GM12878 (cell line): ENCODE measurements around the gene CCDC18. TPM values are rescaled to one million over a fixed set of nuclear protein-coding genes. Genes with fewer than 3 reads are reported as not detected.

ENCODE experiments used
- ATAC-seq: fragments of 200-7000 bp; cut with Tn5 transposase; 3 replicates; pipeline ENCODE4 v1.9.1; 2020; ENCODE audit warnings: mild to moderate bottlenecking, moderate library complexity
- BruUV-seq: library from RNA; stranded (reverse); fragments of 400-500 nt; replicated peaks from 2 replicates; lab custom pipeline; 2021; lab: Mats Ljungman, UMichigan
- CTCF ChIA-PET: fragments of 300-600 bp; sonication (Branson Sonifier 250); formaldehyde crosslinking; extraction: SDS; loops from one replicate; lab custom pipeline; 2021; ENCODE audit warnings: inconsistent platforms; lab: Yijun Ruan, JAX
- POLR2A ChIA-PET: fragments of 350-600 bp; formaldehyde crosslinking; extraction: SDS; loops from one replicate; lab custom pipeline; 2021; ENCODE audit warnings: inconsistent platforms; lab: Charles Lee
- RAD21 ChIA-PET: fragments of 300-600 bp; sonication (Branson Sonifier 250); formaldehyde crosslinking; loops from one replicate; lab custom pipeline; 2023; ENCODE audit warnings: antibody characterized with exemption; ENCODE audit not compliant: unreplicated experiment; lab: Charles Lee
- SMC1A ChIA-PET: fragments of 300-600 bp; sonication (Branson Sonifier 250); formaldehyde crosslinking; loops from one replicate; lab custom pipeline; 2023; ENCODE audit not compliant: unreplicated experiment, uncharacterized antibody; lab: Charles Lee
- DNase-seq: peaks from one replicate; pipeline ENCODE4 v3.0.0-alpha.2; 2011; ENCODE audit warnings: low read depth, low spot score
- FAIRE-seq: peaks from 3 replicates; lab custom pipeline; 2011; peaks lifted over from hg19 to GRCh38; lab: Jason Lieb, UNC
- H2AFZ ChIP-seq: 2 replicates; pipeline ENCODE4 v1.6.0; 2011; ENCODE audit warnings: low read depth, low read length, control low read depth; ENCODE audit not compliant: control insufficient read depth
- H3K27ac ChIP-seq: 2 replicates; pipeline ENCODE4 v1.5.1; 2011; ENCODE audit warnings: control low read depth; ENCODE audit not compliant: control insufficient read depth, insufficient read depth
- H3K27me3 ChIP-seq, 2 experiments: replicated peaks in 1 of 2; 2 replicates each; pipeline versions ENCODE4 v1.6.0 to v1.6.1; 2011; ENCODE audit warnings: low read length in 1 of 2; ENCODE audit not compliant: control insufficient read depth in 2 of 2, insufficient read depth in 2 of 2
- H3K36me3 ChIP-seq, 2 experiments: 2 replicates each; pipeline ENCODE4 v1.5.1; 2011; ENCODE audit warnings: low read length in 1 of 2; ENCODE audit not compliant: control insufficient read depth in 2 of 2, insufficient read depth in 2 of 2
- H3K4me1 ChIP-seq: 2 replicates; pipeline ENCODE4 v1.6.1; 2011; ENCODE audit warnings: mild to moderate bottlenecking, low read length, moderate library complexity, mixed read lengths; ENCODE audit not compliant: control insufficient read depth, insufficient read depth
- H3K4me2 ChIP-seq: 2 replicates; pipeline ENCODE4 v1.6.0; 2011; ENCODE audit warnings: control low read depth; ENCODE audit not compliant: control insufficient read depth, insufficient read depth
- H3K4me3 ChIP-seq: fragments of 200-600 bp; sonication (generic); 2 replicates; pipeline ENCODE4 v1.5.1; 2016
- H3K79me2 ChIP-seq: 2 replicates; pipeline ENCODE4 v1.6.0; 2011; ENCODE audit warnings: low read length; ENCODE audit not compliant: control insufficient read depth, insufficient read depth
- H3K9ac ChIP-seq: 2 replicates; pipeline ENCODE4 v1.8.0; 2011; ENCODE audit warnings: low read length, control low read depth, mixed read lengths; ENCODE audit not compliant: control insufficient read depth, insufficient read depth
- H3K9me3 ChIP-seq: replicated peaks from 3 replicates; pipeline ENCODE4 v1.5.1; 2011; ENCODE audit warnings: mild to moderate bottlenecking, low read length; ENCODE audit not compliant: control insufficient read depth, insufficient read depth
- H4K20me1 ChIP-seq: 2 replicates; pipeline ENCODE4 v1.6.0; 2011; ENCODE audit not compliant: control insufficient read depth, insufficient read depth
- ATF7 ChIP-seq: fragments of 450-650 bp; IDR thresholded peaks from 2 replicates; pipeline ENCODE4 v1.6.1; 2016; ENCODE audit warnings: low read depth, mild to moderate bottlenecking
- CBFB ChIP-seq: IDR thresholded peaks from 2 replicates; pipeline ENCODE4 v1.6.1; 2016; ENCODE audit warnings: antibody characterized with exemption, low read depth
- FOS ChIP-seq: IDR thresholded peaks from 3 replicates; pipeline ENCODE4 v1.6.1; 2011; ENCODE audit warnings: borderline replicate concordance; ENCODE audit not compliant: insufficient read length; ENCODE audit errors: extremely low read depth
- FOXK2 ChIP-seq: fragments of 450-650 bp; IDR thresholded peaks from 2 replicates; pipeline ENCODE4 v1.6.1; 2017; ENCODE audit warnings: mild to moderate bottlenecking, moderate library complexity
- KLF5 ChIP-seq: fragments of 450-650 bp; IDR thresholded peaks from 2 replicates; pipeline ENCODE4 v1.6.1; 2014; ENCODE audit warnings: mild to moderate bottlenecking; ENCODE audit not compliant: partially characterized antibody
- NRF1 ChIP-seq: conservative IDR thresholded peaks from 2 replicates; pipeline ENCODE4 v1.6.1; 2011; ENCODE audit warnings: mild to moderate bottlenecking, low read depth, low read length, improper control_type of control experiment
- SP1 ChIP-seq: IDR thresholded peaks from one replicate; pipeline ENCODE4 v1.6.1; 2011; ENCODE audit warnings: low read depth, low read length
- STAT1 ChIP-seq: fragments of 450-650 bp; conservative IDR thresholded peaks from 2 replicates; pipeline ENCODE4 v1.6.1; 2014; ENCODE audit warnings: antibody characterized with exemption, mild to moderate bottlenecking
- WGBS: methylation state at CpG from one replicate; pipeline ENCODE4 v1.1.6; 2016; ENCODE audit warnings: low lambda C conversion rate; ENCODE audit not compliant: insufficient replicate concordance, insufficient coverage; ENCODE audit errors: missing lambda C conversion rate; 5-methylcytosine and 5-hydroxymethylcytosine counted together
- in situ Hi-C: fragments of 300-500 bp; cut with MboI; formaldehyde crosslinking; loops from 9 replicates; pipeline ENCODE4 v1.14.3; 2018; ENCODE audit warnings: mixed read lengths
- intact Hi-C: fragments of 100-400 bp; cut with micrococcal nuclease; formaldehyde crosslinking; loops from one replicate; pipeline ENCODE4 v1.14.2; 2022; ENCODE audit not compliant: unreplicated experiment
- polyA plus RNA-seq, 11 experiments: library from polyadenylated mRNA; depleted of rRNA in 4 of 11; unstranded in 6 of 11; stranded (reverse) in 5 of 11; fragments of >200 nt; fragmentation: Nextera tagmentation in 4 of 11; fragmentation: Illumina TruSeq in 1 of 11; extraction: Ambion mirVana in 4 of 11; extraction: Trizol in 1 of 11; gene quantifications; 1 replicate in 1 of 11; 2 replicates in 10 of 11; pipeline versions ENCODE4 v1.2.1 to v1.2.3, GENCODE V29; 2011 to 2016; ENCODE audit warnings: inconsistent platforms in 2 of 11, missing spikeins in 2 of 11, low read depth in 1 of 11
- total RNA-seq, 4 experiments: library from RNA; depleted of rRNA in 3 of 4; stranded (reverse); fragments of >200 nt in 3 of 4; fragmentation: Illumina TruSeq in 1 of 4; extraction: Trizol in 1 of 4; gene quantifications; 2 replicates each; pipeline versions ENCODE4 v1.2.1 to v1.2.3, GENCODE V29; 2013 to 2021
- TF ChIP-seq, protein P1 (sequence below): fragments of 450-650 bp; IDR thresholded peaks from 2 replicates; pipeline ENCODE4 v1.6.1; 2018; ENCODE audit warnings: borderline replicate concordance, mild to moderate bottlenecking; ENCODE audit not compliant: partially characterized antibody
- TF ChIP-seq, protein P2 (sequence below): fragments of 150-350 bp; IDR thresholded peaks from 2 replicates; pipeline ENCODE4 v1.6.1; 2014; ENCODE audit warnings: mild to moderate bottlenecking, low read depth, low read length
- TF ChIP-seq, protein P3 (sequence below): fragments of 450-650 bp; conservative IDR thresholded peaks from 2 replicates; pipeline ENCODE4 v1.6.1; 2017; ENCODE audit warnings: mild to moderate bottlenecking, moderate library complexity
- TF ChIP-seq, protein P4 (sequence below): IDR thresholded peaks from 2 replicates; pipeline ENCODE4 v1.6.1; 2012; ENCODE audit warnings: low read depth, low read length, improper control_type of control experiment
- TF ChIP-seq, protein P5 (sequence below): IDR thresholded peaks from 2 replicates; pipeline ENCODE4 v1.6.1; 2011; ENCODE audit warnings: borderline replicate concordance, low read depth, mild to moderate bottlenecking, moderate library complexity, low read length; ENCODE audit not compliant: insufficient read depth, poor library complexity, severe bottlenecking

The CCDC18 gene
- total and polyA plus RNA-seq, 10 of the 15 experiments (the other 5 are each of a cell fraction or from before 2014, with no cell fraction given): 15.6 to 34.9 (median 19.5) TPM

DNA sequence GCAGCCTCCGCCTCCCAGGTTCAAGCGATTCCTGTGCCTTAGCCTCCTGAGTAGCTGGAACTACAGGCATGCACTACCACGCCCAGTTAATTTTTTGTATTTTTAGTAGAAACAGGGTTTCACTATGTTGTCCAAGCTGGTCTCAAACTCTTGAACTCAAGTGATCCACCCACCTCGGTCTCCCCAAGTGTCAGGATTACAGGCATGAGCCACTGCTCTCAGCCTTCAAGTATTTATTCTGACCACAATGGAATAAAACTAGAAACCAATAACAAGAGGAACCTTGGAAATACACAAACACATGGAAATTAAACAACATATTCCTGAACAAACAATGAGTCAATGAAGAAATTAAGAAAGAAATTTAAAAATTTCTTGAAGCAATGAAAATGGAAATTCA is 132.5 kb downstream of the CCDC18 start (continued):
- TF ChIP-seq FOXK2: no peak
- no peak for TF ChIP-seq KLF5
- TF ChIP-seq SP1: no peak
- TF ChIP-seq CBFB: no peak

DNA sequence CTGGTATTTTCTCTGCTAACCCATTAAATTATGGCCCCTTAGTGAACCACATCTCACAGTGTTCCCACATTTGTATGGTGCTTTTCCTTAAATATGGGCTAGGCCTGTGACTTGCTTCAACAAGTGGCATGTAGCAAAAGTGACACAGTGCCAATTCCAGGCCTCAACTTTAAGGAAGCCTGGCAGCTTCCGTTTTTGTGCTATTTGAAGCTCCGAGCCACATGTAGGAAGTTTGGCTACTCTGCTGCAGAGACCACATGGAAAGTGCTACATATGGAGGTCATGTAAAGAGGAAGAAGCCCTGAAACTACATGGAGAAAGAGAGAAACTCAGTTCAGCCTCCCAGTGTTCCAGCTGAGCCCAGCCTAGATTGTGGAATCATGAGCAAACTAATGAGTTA is 136.7 kb downstream of the CCDC18 start:
- Histone ChIP-seq H3K9ac (no peak overlapping the region), H3K27me3 (no peaks in the 10 kb centered on the region), H3K4me2 (no peak overlapping the region), H2AFZ (no peak overlapping the region), H3K9me3 (no peaks in the 10 kb centered on the region), H3K79me2 (no peaks in the 10 kb centered on the region), H4K20me1 (no peaks in the 10 kb centered on the region), H3K4me3 (no peak overlapping the region), H3K36me3 (no peaks in the 10 kb centered on the region), H3K27ac (no peak overlapping the region), H3K4me1 (no peaks in the 10 kb centered on the region)
- ChIA-PET POLR2A (no interaction called here), SMC1A (interaction anchor here (1.0 kb wide), 1 partner anchor 28 kb away, joined by 3 read pairs; the partner anchor contains the start of gene DR1), RAD21 (interaction anchor here (1.2 kb wide), 1 partner anchor 13 kb away, joined by 4 read pairs; no protein-coding TSS in a partner anchor), CTCF (interaction anchor here (1.1 to 1.5 kb wide), 2 partner anchors 13 to 237 kb away, joined by 3 to 8 read pairs; no protein-coding TSS in a partner anchor)
- WGBS: 61% methylated on average over 2 of the region's 2 CpGs
- no TSS peak for BruUV-seq
- FAIRE-seq (no peak), DNase-seq (no peak), ATAC-seq (no peak)
- in situ Hi-C loops (no loop called here), intact Hi-C loops (no loop called here)
- TF ChIP-seq, protein P1, sequence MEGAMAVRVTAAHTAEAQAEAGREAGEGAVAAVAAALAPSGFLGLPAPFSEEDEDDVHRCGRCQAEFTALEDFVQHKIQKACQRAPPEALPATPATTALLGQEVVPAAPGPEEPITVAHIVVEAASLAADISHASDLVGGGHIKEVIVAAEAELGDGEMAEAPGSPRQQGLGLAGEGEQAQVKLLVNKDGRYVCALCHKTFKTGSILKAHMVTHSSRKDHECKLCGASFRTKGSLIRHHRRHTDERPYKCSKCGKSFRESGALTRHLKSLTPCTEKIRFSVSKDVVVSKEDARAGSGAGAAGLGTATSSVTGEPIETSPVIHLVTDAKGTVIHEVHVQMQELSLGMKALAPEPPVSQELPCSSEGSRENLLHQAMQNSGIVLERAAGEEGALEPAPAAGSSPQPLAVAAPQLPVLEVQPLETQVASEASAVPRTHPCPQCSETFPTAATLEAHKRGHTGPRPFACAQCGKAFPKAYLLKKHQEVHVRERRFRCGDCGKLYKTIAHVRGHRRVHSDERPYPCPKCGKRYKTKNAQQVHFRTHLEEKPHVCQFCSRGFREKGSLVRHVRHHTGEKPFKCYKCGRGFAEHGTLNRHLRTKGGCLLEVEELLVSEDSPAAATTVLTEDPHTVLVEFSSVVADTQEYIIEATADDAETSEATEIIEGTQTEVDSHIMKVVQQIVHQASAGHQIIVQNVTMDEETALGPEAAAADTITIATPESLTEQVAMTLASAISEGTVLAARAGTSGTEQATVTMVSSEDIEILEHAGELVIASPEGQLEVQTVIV: no peak
- TF ChIP-seq, protein P2, sequence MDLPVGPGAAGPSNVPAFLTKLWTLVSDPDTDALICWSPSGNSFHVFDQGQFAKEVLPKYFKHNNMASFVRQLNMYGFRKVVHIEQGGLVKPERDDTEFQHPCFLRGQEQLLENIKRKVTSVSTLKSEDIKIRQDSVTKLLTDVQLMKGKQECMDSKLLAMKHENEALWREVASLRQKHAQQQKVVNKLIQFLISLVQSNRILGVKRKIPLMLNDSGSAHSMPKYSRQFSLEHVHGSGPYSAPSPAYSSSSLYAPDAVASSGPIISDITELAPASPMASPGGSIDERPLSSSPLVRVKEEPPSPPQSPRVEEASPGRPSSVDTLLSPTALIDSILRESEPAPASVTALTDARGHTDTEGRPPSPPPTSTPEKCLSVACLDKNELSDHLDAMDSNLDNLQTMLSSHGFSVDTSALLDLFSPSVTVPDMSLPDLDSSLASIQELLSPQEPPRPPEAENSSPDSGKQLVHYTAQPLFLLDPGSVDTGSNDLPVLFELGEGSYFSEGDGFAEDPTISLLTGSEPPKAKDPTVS: no peak
- no peak for TF ChIP-seq STAT1
- no peak for TF ChIP-seq NRF1
- TF ChIP-seq, protein P3, sequence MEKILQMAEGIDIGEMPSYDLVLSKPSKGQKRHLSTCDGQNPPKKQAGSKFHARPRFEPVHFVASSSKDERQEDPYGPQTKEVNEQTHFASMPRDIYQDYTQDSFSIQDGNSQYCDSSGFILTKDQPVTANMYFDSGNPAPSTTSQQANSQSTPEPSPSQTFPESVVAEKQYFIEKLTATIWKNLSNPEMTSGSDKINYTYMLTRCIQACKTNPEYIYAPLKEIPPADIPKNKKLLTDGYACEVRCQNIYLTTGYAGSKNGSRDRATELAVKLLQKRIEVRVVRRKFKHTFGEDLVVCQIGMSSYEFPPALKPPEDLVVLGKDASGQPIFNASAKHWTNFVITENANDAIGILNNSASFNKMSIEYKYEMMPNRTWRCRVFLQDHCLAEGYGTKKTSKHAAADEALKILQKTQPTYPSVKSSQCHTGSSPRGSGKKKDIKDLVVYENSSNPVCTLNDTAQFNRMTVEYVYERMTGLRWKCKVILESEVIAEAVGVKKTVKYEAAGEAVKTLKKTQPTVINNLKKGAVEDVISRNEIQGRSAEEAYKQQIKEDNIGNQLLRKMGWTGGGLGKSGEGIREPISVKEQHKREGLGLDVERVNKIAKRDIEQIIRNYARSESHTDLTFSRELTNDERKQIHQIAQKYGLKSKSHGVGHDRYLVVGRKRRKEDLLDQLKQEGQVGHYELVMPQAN: no peak
- no peak for TF ChIP-seq FOS
- TF ChIP-seq, protein P4, sequence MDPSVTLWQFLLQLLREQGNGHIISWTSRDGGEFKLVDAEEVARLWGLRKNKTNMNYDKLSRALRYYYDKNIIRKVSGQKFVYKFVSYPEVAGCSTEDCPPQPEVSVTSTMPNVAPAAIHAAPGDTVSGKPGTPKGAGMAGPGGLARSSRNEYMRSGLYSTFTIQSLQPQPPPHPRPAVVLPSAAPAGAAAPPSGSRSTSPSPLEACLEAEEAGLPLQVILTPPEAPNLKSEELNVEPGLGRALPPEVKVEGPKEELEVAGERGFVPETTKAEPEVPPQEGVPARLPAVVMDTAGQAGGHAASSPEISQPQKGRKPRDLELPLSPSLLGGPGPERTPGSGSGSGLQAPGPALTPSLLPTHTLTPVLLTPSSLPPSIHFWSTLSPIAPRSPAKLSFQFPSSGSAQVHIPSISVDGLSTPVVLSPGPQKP: no peak
- TF ChIP-seq ATF7: no peak
- TF ChIP-seq, protein P5, sequence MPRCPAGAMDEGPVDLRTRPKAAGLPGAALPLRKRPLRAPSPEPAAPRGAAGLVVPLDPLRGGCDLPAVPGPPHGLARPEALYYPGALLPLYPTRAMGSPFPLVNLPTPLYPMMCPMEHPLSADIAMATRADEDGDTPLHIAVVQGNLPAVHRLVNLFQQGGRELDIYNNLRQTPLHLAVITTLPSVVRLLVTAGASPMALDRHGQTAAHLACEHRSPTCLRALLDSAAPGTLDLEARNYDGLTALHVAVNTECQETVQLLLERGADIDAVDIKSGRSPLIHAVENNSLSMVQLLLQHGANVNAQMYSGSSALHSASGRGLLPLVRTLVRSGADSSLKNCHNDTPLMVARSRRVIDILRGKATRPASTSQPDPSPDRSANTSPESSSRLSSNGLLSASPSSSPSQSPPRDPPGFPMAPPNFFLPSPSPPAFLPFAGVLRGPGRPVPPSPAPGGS: no peak
